HPDE6-E6E7 (cell line): ENCODE results near the gene TXNDC11.

ENCODE experiments used
- DNase-seq: peaks from one replicate; pipeline ENCODE4 v3.0.0; 2011; ENCODE audit warnings: missing footprints; ENCODE audit errors: extremely low spot score

TXNDC11 gene

GRCh38 chr16:11688520-11688886 is 54.2 kb downstream of the TXNDC11 start:
- no peak for DNase-seq

GRCh38 chr16:11687601-11688519 is 54.8 kb downstream of the TXNDC11 start:
- no peak for DNase-seq

- DNase-seq = no peak
Measured at GRCh38 chr16:11686713-11687380, 55.8 kb downstream of the TXNDC11 start.

DNA sequence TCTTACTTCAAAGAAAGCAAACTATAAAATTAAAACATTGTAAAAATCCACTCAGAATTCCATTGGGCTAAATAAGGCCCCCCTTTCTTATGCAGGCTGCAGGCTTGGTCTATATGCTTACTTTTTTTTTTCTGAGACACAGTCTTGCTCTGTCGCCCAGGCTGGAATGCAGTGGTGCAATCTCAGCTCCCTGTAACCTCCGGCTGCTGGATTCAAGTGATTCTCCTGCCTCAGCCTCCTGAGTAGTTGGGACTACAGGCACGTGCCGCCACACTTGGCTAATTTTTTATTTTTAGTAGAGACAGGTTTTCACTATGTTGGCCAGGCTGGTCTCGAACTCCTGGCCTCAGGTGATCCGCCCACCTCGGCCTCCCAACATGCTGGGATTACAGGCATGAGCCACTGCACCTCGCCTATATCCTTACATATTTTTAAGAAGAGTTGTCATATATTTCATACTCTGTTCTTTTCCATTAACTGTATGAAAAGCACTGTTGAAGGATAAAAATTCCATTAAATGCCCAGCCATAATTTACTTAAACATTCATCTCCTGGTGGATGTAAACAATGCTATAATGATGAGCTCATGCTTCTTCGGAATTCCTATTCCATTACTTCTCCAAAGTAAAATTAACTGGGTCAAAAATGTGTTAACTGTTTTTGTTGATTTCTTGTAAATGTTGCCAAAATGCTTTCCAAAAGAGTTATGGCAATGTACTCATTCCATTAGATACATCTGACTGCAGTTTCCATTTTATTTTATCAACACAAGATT is 56.6 kb downstream of the TXNDC11 start:
- DNase-seq = no peak

DNA sequence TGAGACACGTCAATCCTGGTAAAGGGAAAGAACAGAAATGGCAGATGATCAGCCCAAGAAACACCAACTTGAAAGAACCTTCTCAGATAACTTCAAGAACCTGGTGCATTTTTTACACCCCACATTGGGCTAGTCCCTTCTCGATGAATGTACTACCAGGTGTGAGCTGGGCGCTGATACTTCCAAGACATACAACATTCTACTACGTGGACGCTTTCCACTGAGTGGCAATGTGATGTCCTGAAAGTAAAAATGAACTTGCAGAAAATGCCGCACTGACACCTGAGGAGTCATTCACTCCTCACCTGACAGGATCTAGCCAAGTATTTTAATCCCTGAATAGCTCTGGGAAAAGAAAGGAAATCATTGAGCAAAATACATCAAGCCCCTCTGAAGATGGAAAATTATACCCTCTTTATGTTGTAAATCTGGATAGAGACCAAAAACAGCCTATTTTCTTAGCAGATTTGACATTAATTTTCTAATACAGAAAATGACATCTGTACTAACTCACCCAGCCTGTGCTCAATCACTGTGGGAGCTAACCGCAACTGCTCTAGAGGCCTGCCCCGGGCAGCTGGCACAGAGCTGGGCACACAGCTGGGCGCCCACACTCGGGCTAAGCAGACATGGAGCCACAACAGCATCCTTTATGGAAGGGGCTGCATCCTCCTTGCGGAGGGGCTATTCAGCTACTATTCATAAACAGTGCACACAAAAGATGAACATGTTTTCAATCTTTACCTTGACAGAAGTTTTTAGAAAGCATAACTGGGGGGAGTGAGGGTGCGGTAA is 58.2 kb downstream of the TXNDC11 start:
- no peak for DNase-seq

- no peak for DNase-seq
Measured at GRCh38 chr16:11683145-11683544, 59.5 kb downstream of the TXNDC11 start.

DNA sequence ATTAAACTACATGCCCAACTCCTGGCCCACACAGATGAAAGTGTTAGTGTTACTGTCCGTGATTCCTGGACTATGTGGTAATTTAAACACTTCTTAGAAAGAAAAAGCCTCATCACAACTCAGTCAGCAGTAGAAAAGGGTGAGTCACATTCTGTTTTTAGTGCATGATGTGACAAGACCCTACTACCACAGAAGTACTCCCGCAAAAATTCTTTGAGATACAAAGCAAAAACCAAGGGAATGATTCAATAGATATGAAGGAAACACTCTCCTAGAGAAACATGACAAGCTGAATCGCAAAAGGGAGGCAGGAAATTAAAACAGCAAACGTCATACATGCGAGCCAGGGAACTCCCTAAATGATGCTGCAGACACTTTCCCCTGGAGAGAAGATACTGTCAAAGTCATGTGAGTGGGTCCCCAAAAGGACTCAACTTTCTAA is 60.0 kb downstream of the TXNDC11 start:
- no peak for DNase-seq

DNA sequence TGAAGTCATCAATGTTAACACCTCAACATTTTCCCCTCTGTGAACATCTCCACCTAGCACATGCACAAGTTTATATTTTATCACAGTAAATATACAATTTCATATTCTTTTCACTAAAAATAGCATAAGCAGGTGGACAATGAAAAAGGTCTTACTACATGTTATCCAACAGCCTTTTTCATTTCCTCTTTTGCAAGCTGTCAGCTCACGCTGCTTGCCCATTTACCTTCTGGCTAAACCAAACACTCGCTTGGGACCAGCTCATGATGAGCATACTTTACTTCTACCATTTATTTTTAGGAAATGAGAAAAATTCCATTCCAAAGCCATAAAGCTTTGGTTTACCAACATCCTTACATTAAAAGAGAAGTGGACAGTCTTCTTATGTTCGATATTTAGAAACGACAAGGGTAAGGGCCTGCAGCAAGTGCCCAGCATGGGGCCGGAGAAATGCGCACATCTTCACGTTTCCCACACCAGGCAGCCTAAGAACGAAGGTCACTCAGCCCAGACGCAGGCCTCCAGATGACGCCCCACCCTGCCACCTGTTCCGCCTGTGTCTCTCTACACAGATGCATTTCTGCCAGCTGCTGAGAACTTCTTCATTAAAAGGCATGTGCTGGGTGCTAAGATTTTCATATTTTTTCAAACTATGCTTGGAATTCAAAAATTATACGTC is 60.5 kb downstream of the TXNDC11 start:
- no peak for DNase-seq

DNA sequence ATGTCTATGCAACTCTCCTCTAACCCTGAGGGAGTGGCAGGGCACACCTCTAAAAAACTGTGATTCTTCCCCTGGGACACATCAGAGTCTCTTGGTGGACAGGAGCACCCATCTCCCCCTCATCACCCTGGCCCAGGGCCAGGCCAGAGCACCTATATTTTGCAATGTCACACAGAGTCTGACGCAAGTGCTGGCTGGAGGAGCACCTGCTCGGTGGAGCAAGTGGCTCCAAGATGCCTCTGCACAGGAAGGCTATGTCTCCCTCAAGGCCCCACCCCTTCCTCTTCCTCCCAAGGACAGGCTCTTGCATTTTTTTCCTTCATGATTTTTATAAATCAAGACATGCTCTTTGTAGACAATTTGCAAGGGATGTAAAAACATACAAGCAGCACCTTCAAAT is 61.1 kb downstream of the TXNDC11 start:
- DNase-seq = no peak

DNA sequence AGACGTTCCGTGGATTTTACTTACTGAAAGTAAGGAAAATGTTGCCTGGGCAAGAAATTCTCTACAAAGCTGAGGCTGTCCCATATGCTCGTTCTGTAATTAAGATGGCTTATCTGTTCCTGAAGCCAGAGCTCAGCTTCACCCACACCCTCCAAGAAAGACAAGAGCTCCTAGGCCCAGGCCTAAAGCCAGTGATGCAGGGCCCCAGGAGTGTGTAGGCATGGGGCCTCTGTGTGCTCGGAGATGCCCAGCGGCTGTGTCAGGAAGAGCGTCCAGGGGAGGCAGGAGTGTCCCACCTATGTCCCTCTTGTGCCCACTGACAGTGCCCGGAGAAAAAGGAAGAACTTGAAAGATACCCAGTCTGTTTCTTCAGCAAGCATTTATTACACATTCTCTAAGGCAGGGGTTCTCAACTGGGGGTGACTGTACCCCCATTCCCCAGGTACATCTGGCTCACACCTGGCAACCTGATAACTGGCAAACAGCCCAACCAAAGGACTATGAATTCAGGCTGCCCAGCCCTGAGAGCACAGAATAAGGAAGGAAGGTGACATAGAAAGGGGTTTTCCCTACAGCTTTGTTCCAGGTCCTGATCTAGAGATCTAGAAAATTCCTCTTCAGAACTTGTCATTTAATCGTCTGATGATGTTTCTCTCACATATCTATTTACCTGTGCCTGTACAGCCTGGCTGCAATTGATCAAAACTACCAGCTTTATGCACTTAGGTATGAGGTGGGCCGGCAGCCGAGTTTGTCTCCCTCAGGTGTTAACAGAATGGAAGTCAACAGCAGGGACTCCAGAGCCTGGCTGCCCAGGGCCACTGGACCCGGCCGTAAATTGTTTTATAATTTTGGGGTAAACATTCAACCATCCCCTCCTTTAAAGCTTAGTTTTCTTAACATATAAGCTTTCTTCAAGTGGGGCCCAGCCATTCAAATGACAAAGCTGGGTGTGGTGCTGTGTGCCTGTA is 62.4 kb downstream of the TXNDC11 start:
- no peak for DNase-seq

DNA sequence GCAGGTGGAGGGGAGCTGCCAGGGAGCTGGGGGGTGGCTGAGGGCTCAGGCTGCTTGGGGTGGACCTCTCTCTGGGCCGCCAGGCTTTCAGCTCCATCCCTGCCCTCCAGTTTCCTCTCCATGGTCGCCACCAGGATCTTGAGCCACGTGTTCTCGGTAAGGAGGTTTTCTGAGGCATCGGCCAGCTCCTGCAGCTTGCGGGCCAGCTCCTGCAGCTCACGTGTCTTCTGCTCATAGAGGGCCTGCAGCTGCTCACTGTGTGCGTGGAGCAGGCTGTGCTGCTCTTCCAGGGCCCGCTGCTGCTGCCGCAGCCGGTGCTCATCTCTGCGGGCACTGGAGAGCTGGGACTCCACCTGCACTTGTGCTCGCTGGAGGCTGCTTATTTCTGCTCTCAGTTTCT is 63.4 kb downstream of the TXNDC11 start:
- no peak for DNase-seq

DNA sequence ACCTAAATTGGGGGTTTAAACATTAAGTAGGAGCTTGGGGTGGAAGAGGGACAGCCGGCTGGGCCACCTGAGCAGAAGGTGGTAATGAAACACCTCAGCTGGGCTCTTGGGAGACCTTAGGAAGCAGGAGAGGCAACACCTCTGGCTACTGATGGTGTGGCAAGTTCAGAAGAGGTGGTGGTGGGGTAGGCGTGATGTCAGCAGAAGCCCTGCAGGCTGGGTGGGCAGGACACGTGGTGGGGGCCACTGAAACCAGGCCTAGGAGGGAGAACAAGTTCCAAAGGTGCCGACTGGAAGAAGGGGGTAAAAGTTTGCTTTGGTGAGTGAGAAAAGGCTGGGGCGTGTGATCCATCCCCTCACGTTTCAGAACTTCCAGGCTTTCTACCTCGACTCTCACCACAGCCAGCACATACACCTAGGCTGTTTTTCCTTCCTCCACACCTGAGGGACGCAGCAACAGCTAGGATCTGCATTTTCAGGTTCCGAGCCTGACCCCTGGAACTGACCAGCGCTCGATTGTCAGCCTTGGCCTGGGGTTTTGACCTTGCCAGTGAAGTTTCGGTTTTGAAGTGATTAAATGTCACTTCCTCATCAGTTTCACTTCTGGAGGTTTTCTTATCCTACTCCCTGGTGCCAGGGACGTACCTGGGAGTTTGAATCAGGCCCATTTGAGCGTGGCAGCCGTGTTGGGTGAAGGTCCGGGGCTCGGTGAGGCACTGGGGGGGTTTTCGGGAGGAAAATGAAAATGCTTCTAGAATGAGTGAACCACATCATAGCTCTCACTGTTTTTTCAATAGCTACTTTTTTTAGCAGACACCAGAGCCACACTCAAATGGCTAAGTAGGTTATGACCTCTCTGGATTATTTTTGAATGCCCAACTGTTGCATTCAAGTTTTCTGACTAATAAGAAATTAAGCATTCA is 64.4 kb downstream of the TXNDC11 start:
- no peak for DNase-seq

- no peak for DNase-seq
Measured at GRCh38 chr16:11677451-11677951, 65.2 kb downstream of the TXNDC11 start.

DNA sequence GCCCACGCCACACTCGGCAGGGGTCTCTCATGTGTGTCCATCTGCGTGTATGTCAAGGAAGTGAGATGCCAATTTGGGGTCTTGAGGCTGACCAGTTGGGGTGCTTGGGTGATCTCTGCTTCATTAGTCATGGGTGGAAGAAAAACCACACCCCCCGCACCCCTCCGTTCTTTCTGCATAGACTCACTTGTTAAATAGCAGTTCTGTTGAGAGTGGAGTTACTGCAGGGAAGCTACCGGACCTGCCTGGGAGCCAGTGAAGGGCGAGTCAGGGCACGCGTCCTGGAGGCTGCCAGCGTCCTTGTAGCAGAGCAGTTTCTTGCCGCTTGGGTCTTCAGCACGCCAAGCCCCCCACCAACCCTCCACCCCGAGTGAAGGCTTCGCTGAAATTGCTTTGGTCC is 65.9 kb downstream of the TXNDC11 start:
- DNase-seq = peak; percentile 79

- no peak for DNase-seq
Measured at GRCh38 chr16:11675561-11676511, 66.8 kb downstream of the TXNDC11 start.

GRCh38 chr16:11674818-11675560 is 67.7 kb downstream of the TXNDC11 start:
- no peak for DNase-seq
